ENCODE measurements around the gene FTCDNL1.

Gene FTCDNL1

DNA sequence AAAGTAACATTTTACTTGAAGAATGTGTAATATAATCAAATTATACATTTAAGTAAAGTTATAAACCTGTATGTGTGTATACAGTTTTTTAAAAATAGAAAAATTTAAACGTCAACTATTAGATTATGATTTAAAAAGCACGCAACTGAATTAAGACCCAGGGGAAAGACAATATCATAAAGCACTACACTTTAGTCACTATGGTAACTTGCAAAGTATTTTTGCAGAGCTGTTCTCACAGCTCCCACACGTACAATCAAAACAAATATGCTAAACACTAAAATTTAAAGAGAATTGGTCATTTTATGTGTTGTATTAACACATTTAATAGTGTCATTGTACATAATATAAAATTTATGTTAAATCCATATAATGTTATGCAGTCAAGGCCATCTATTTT, 59.7 kb downstream of the FTCDNL1 start:
- no peak for DNase-seq (ENCODE audit: low read depth)

DNA sequence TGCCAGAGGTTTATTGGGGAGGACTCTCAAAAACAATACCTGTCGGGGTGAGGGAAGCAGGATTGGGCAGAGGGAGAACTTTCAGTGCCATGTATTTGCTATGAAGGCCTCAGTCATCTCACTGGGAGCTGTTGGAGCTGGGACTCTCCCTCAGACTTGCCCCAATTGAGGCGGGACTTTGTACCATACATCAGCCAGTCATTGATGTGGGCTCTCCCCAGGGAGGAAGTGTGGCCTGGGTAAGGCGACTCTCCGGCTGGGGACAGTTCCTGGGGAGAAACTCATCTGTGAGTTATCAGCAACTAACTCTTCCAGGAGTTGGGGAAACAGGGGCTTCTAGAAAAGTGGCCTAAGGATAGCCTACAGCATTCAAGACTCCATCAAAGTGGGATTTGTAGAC, 66.5 kb downstream of the FTCDNL1 start:
- DNase-seq (ENCODE audit: low read depth), result no peak

DNA sequence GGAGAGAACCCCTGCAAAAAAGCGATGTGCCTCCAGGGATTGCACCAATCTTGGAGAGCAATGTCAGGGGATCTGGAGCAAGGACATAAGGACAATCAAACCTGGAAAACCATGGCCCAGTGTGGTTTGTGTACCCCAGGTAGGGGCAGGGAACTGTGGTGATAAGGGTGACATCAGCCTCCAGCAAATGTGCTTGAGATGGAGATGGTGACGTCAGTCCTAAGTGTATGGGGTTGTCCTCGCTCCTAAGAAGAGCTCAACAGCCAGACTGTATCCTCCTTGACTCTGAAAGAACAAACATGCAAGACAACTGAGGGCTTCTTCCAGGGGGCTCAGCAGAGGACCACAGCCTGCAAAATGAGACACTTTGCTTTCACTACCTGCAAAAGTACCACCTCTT, 71.4 kb downstream of the FTCDNL1 start:
- DNase-seq (ENCODE audit: low read depth), result no peak

DNA sequence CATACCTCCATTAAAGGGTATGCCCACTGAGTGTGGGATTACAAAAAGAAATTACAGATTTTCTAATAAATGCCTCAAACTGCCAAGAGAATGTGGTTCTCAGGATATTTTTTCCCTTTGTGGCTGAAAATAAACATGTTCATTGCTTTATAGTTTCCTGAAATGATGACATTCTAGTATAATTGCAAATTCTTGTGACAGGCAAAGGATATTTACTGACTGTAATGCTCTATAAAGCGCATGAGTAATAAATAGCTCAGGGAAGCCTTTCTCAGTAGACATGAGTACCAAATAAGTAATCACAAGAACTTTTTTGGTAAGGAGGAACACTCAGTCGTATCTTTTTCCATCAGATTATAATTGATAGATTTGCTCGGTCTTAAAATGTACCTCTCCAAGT, 72.3 kb downstream of the FTCDNL1 start:
- DNase-seq (ENCODE audit: low read depth), result no peak

DNA sequence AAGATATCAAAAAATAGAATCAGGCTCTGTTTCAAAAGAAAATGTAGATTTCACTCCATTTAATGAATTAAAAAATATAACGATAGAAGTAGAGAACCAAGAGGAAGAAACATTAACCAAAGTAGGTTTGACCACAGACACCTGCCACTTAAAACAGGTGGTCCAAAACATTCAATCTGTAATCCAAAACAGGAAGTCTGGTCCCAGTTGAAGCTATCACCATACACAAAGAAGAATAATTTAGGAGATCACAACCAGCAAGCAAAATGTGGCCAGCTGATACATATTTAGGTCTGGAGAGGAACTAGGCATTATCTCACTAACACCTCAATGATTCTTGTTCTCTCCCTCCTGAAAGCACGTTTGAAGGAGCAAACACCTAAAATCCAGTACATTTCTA, 73.1 kb downstream of the FTCDNL1 start:
- DNase-seq (ENCODE audit: low read depth), result no peak

DNA sequence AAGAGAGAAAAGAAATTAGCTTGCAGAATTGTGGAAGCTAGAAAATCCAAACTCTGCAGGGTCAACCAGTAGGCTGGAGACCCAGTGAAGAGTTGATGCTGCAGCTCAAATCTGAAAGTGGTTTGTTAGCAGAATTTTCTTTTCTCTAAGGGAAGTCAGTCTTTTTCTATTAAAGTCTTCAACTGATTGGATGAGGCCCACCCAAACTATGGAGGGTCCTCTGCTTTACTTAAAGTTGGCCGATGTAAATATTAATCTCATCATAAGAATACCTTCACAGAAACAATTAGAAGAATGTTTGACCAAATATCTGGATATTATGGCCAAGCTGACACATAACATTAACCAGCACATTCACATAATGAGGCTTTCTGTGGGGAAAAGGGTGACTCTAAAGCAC, 73.7 kb downstream of the FTCDNL1 start:
- DNase-seq (ENCODE audit: low read depth), result no peak

DNA sequence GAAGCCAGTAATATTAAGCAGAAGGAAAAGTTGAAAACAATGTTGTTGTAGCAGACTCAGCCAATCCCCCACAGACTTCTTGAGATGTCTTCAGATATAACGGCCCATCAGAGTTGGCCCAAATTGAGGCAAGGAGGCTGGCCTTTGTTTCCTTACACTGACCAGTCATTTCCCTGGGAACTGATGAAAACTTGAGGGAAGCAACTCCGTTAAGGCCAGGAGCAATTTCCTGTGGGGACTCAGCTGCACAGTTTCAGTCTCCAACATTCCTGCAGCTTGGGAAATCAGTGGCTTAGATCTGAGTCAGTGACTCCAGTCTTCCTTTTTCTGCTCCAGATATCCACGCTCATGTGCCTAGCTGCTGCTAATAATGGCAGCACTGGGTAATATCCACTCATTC, 75.7 kb downstream of the FTCDNL1 start:
- DNase-seq (ENCODE audit: low read depth), result no peak

DNA sequence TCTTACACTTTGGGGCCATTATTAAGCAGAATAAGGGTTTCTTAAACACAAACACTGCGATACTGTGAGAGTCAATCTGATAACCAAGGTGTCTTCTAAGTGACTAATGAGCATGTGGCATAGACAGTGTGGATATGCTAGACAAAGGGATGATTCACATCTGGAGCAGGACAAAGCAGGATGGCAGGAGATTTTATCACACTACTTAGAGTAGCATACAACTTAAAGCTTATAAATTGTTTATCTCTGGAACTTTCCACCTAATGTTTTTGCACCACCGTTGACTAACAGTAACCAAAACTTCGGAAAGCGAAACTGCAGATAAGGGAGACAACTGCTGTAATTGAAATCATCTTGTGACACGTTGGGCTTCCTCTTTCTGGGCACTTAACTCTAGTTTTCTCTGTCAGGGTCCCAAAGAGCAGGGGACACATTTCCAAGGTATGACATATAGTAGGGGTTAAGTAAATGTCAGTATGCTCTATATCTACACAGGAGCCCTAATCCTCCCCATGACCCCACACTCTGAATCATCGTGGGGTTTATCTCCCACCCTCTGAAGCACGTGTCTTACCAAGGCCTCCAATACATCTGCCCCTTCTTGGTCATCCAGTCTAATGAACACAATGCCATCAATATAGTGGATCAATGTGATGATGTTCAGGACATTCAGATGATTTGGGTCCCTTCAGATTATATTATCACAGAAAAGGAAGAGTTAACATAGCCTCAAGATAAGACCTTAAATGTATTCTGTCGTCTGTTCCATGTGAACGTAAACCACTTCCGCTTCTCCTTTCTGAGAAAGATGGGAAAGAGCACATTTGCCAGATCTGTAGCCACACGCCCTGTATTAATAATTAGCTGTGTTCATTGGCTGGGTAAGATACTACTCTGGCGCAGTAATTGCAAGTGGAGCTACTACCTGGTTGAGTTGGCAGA, 78.7 kb downstream of the FTCDNL1 start:
- DNase-seq (ENCODE audit: low read depth), result no peak

DNA sequence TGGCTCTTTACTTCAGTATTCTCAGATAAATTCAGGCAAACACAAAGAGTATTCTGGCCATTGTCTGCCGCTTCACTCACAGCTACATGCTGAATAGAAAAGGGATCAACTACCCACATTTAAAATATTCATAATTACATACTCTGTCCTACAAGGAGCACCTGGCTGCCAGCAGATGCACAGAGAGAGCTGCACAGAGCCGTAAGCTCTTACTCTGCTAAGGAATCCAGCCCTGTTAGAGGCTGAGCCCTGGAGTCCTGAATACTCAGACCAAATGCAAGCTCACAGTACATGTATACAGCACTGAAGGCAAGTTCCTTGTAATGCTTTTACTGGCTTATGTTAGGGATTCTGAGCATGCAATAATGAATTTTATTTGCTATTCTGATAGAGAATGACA, 80.3 kb downstream of the FTCDNL1 start:
- DNase-seq (ENCODE audit: low read depth), result no peak

DNA sequence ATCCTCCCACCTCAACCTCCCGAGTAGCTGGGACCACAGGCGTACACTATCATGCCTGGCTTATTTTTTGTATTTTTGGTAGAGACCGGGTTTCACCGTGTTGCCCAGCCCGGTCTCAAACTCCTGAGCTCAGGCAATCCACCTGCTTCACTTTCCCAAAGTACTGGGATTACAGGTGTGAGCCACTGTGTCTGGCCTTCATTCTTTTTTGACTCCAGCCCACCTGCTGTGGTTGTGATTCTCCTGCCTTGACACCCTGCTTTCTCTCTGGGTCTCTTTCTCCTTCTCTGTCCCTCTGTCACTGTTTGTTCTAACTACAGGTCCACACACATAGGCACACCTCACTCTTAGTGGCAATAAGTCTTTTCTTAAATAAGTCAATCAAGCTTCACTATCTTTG, 85.3 kb downstream of the FTCDNL1 start:
- no peak for DNase-seq (ENCODE audit: low read depth)

DNA sequence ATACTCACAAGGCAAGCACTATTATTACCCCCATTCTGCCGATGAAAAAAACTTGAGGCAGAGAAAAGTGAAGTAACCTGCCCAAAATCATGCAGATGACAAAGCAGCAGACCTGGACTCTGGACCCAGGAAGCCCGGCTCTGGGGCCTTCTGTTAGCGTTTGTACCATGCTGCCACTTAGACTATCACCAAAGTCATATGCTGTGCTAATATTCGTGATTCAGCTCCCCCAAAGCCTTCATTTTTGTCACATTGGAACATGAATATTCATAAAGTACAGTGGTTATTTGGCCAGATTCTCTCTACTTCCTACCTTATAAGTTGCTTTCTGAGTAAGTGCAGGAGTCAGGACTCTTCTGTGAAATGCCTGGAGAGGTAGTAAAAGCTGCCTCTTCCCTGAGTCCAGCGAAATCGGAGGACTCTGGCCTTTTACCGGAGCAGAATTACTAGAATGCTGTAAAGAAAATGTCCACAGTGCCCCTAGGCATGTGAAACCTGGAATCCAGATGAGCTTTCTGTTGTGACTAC, 86.7 kb downstream of the FTCDNL1 start:
- DNase-seq (ENCODE audit: low read depth), result no peak

DNA sequence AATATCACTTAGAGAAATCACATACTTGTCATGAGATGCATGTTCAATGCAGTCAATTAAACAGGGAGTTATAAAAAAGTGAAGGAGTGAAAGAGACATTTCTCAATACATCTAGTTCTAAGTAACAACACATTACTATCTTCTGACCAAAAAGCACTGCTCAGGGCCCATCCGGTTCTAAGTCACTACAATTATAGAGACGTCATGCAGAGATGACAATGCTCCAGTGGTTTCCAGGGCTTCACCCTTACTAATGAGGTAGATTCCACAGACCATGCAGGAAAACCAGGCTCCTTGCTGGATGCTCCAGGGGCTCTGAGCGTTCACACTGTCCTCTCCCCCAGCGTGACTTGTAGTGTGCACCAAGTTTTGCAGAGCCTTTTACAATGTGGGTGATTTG, 88.0 kb downstream of the FTCDNL1 start:
- DNase-seq (ENCODE audit: low read depth), result no peak

DNA sequence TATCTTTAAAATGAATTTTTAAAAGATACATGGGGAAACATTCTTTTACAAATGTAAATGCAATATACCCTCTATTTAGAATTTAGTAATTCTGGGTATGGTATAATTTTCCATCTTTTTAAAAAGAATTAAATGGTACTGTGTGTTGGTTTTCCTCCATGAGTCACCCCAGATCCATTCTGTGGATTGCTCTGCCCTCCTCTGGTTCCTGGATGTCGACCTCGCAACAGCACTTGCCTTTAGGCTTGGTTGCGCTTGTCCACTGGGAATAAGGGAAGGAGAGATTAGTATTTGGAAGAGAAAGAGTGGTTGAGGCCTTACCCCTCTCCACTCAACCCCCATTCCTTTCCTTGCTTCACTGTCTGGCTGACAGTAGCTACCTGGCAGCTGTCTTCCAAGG, 90.4 kb downstream of the FTCDNL1 start:
- DNase-seq (ENCODE audit: low read depth), result no peak

DNA sequence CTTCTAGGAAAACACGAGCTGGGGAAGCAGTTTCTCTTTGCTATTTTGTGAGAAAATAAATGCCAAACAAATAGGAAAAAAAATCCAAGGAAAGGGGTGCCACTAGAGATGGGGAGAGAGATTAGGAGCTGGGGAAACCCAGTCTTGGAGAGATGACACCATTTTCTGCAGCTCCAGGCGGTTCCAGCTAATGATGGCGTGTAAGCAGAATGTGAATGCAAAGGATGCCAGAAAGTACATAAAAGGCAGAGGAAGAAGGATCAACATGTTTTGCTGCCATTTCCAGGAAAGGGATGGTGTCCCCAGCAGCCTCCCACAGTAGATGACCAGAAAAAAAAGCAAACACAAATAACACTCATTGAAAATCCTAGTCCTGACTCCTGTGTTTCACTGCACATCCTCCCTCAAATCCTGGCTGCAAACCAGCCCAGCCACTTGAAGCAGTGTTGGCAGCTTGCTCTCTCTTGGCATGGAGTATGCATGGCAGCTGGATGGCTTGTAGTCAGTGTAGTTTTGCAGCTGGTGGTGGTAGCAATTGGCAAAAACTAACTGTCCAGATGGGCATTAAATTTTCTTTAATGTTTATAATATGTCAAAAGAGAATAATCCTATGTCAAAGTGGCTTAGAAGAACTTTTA, 93.6 kb downstream of the FTCDNL1 start:
- no peak for DNase-seq (ENCODE audit: low read depth)

DNA sequence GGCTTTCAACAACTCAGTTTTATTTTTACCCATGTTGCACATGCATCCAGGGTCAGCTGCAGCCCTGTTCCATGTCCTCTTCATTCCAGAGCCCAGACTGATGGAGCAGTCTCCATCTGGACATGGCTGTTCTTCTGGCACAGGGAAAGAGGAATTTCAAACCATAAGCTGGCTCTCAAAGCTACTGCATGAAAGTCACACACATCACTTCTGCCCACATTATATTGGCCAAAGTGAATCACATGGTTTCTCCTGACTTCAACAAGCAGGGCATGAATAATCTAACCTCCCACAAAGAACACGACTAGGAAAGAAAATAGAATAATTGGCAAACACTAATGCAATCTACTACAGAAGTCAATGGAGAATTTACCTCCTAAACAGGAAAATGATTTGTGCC, 94.2 kb downstream of the FTCDNL1 start:
- DNase-seq (ENCODE audit: low read depth), result no peak

DNA sequence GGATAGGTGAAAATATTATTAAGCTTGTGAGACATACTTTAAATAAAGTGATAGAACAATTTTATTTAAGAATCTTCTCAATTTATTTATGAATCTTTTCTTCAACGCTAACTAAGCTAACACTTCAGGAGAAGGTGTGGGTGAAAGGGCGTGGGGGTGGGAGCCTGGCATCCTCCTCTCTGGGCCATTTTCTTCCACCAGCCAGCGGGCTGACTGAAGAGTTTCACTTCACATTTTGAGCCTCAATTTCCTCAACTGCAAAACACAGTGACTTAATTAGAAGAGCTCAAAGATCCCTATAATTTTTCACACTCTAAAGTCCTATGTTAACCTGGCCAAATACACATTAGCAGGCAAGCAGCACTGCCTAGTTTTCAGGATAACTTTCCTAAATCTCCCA, 94.8 kb downstream of the FTCDNL1 start:
- no peak for DNase-seq (ENCODE audit: low read depth)

DNA sequence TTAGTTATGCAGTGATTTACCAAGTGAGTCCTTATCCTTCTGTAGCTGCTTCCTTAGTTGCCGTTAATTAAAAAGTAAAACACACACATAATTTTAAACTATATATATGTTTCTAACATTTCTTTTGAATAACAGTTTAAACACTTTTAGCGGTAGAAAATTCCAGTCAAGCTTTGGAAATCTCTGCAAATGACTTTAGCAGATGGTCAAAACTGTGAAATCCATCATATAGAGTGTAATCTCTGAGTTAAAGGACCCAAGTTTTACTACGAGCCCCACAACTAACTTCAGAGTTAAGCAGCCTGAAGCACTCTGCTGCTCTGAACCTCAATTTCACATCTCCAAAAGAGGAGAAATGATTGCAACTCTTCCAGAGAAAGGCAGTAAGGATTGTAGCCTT, 96.2 kb downstream of the FTCDNL1 start:
- DNase-seq (ENCODE audit: low read depth), result no peak

DNA sequence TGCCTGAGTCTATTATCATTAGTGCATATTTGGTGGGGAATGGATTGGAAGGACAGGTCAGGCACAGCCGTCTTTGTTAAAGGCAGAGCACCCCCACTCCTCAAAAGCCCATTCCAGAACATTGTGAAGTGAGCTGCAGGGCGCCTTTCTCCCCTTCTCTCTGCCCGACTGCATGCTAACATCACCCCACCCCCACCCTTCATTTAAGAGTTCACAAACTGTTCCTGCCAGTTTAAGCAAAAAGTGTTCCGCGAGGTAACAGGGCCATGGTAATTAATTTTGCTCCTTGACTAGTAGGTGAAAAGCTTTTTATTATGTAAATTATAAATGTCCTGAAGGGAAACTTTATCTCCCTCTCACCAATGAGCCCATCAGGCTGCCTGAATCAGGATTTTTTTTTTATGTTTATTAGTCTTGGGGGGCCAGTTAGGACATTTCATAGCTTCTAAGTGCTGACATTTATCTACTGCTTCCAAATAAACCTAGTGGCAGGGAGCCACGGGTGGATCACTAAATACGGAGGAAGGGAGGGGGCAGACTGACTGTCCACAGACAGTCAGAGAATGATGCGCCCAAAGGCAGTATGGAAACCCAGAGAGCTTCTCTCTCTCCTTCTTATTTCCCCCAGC, 99.4 kb downstream of the FTCDNL1 start:
- DNase-seq (ENCODE audit: low read depth), result no peak

DNA sequence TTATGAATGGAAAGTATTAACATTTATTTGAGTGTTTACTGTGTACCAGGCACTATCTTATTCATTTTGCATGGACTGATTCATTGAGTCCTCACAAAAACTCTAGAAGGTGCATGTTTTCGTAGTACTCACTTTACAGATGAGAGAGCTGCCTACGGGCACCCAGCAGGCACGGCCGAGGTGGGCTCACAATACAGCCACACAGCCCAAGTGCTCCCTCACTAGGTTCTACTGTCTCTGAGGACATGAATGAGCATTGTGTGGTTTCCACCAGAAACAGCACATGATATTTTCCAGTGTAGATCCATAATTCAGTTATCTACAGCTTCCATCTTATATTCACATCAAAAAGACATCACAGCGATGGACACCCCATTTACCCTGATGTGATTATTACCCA, 101.4 kb downstream of the FTCDNL1 start:
- DNase-seq (ENCODE audit: low read depth), result no peak

DNA sequence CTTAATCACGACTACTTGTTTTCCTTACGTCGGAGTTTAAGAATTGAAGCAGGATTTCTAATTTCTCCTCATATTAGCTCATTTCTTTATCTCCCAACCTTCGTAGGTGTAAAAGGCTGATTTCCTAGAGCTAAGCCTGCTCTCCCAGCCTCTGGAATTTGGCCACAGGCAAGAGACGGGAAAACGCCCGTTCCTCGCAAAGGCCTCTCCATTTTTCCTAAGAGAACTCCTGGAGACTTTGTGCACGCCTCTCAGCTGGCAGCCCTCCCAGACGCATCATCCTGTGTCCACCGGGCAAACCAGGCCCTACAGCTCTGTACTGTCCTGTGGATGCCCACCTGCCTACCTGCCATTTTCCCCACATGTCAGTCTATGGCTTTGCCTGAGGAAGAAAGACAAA, 106.3 kb downstream of the FTCDNL1 start:
- no peak for DNase-seq (ENCODE audit: low read depth)

DNA sequence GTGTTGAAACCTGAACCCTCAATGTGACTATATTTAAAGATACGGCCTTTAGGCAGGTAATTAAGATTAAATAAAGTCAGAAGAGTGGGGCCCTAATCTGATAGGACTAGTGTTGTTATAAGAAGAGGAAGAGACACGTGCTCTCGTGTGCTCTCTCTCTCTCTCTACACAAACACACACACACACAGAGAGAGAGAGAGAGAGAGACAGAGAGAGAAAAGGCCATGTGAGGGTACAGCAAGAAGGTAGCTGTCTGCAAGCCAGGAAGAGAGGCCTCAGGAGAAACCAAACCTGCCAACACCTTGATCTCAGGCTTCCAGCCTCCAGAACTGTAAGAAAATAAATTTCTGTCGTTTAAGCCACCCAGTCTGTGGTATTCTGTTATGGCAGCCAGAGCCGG, 106.7 kb downstream of the FTCDNL1 start:
- no peak for DNase-seq (ENCODE audit: low read depth)

DNA sequence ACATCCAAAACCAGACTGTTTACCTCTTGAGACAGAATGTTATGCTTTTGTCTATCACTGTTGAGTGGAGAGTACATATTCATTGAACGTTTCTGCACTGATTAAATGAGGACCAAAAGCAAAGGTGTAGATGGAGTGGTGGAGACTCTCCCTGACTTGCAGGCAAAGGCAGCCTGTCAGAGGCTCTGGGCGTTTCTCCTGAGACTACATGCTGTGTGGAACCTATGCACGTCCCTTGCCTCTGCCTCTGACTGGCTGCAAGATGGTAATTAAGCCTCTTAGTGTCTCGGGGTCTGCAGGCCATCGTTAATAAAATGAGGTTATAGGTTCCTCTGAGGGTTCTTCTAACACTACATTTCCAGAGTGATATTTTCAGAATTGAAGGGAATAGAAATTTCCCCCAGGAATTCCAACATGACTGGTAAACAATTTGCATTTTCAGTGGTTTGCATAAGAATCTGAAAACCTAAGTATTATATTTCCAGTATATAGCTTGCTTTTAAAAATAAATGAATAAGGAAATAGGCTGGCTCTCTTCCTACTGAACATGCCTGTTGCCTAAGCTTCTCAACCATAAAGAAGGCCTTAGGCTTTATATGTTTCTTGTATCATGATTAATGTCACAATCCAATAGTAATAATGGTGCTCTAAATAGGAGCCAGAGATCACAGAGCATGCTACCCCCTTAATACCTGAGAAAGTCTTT, 107.4 kb downstream of the FTCDNL1 start:
- DNase-seq (ENCODE audit: low read depth), result no peak
